Ovary (tissue), 3 donors: Measurements from ENCODE around the gene AKAP6.

ENCODE experiments used
- CTCF ChIP-seq, 3 donors: fragments of 450-650 bp in 2 of 3; fragments of 200-600 bp in 1 of 3; IDR thresholded peaks; one replicate each; pipeline versions ENCODE4 v1.5.1 to v1.8.0; 2016 to 2022; ENCODE audit warnings: antibody characterized with exemption in 3 of 3, mild to moderate bottlenecking in 1 of 3
- POLR2A ChIP-seq: fragments of 450-650 bp; IDR thresholded peaks from one replicate; pipeline ENCODE4 v1.6.1; 2017; ENCODE audit warnings: antibody characterized with exemption, mild to moderate bottlenecking, moderate library complexity
- donor health status: DM: no; HTN: no; CAD: no.

- TF ChIP-seq POLR2A, result no peak
- no peak for TF ChIP-seq CTCF (IDR thresholded peaks at IDR 0.05)
These were observed 107.9 kb downstream of the AKAP6 start for GRCh38 chr14:32436993-32437392.
